ENCODE measurements around the gene C2orf92. TPM values are rescaled to one million over a fixed set of nuclear protein-coding genes. Genes with fewer than 3 reads are reported as not detected.
"Not testable (repeated sequence)": the region's sequence is repeated elsewhere in the genome, so short reads cannot be mapped to it uniquely, and the experiment has no call there.

C2orf92 gene
- total RNA-seq, 1 experiment from 2014 or later = 5.9 TPM

DNA sequence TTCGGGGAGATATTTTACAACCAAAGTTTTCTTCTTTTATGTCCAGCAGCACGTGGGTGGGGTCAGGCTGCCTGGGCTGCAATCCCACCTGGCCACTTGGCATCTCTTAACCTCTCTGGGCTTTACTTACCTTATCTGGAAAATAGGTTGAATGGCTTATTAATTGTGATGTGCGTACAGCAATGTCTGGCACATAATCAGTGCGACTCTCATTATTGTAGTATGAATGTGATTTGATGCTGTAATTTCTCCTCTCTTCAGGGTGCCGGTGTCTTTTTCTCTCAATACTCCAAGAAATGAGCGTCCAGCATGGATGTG, 41.8 kb downstream of the C2orf92 start:
- H3K27me3 ChIP-seq (ENCODE audit: low read length) = no peaks in the 10 kb centered on the region
- H3K9ac ChIP-seq (ENCODE audit: low read length) = no peak overlapping the region
- H3K4me1 ChIP-seq (ENCODE audit: low read length) = no peaks in the 10 kb centered on the region
- no peaks in the 10 kb centered on the region for H3K79me2 ChIP-seq (ENCODE audit: low read length)
- no peaks in the 10 kb centered on the region for H3K9me2 ChIP-seq (replicated peaks; ENCODE audit: insufficient read depth, low read length)
- no peaks in the 10 kb centered on the region for H3K9me3 ChIP-seq (ENCODE audit: low read length)
- no peak overlapping the region for H3K4me2 ChIP-seq (ENCODE audit: low read depth, low read length, poor library complexity, severe bottlenecking)
- H3K36me3 ChIP-seq (ENCODE audit: insufficient read depth, low read length) = no peaks in the 10 kb centered on the region
- DNase-seq = no peak
- H3K4me3 ChIP-seq (ENCODE audit: low read length) = no peak overlapping the region
- H2AFZ ChIP-seq (ENCODE audit: low read length) = no peak overlapping the region
- H4K20me1 ChIP-seq (ENCODE audit: insufficient read depth, low read depth, low read length) = no peaks in the 10 kb centered on the region
- no peak overlapping the region for H3K27ac ChIP-seq (ENCODE audit: low read length)

- H3K27me3 ChIP-seq (ENCODE audit: low read length); H3K4me2 ChIP-seq (ENCODE audit: low read depth, low read length, poor library complexity, severe bottlenecking); H3K9me3 ChIP-seq (ENCODE audit: low read length); H3K9ac ChIP-seq (ENCODE audit: low read length); H3K4me1 ChIP-seq (ENCODE audit: low read length); H3K36me3 ChIP-seq (ENCODE audit: insufficient read depth, low read length); H3K79me2 ChIP-seq (ENCODE audit: low read length); H3K4me3 ChIP-seq (ENCODE audit: low read length); H3K27ac ChIP-seq (ENCODE audit: low read length); H2AFZ ChIP-seq (ENCODE audit: low read length); H4K20me1 ChIP-seq (ENCODE audit: insufficient read depth, low read depth, low read length); DNase-seq; H3K9me2 ChIP-seq (replicated peaks; ENCODE audit: insufficient read depth, low read length): not testable (repeated sequence)
These were observed 42.7 kb downstream of the C2orf92 start for GRCh38 chr2:97712175-97712574.

- no peak overlapping the region for H3K9ac ChIP-seq (ENCODE audit: low read length)
These were observed 43.3 kb downstream of the C2orf92 start for GRCh38 chr2:97712693-97713295.

GRCh38 chr2:97713296-97714083, 44.0 kb downstream of the C2orf92 start, which contains the start of gene ZAP70:
TSS of gene ZAP70 (plus strand) at chr2:97713576. CDS start at chr2:97724037, 10,461 bp downstream.
- H3K9ac ChIP-seq (ENCODE audit: low read length) = no peak within 1 kb of the TSS
- no peaks in the 10 kb centered on the region; the same call in 1 of the 2 replicates for H3K4me1 ChIP-seq (ENCODE audit: low read length)
- H2AFZ ChIP-seq (ENCODE audit: low read length) = no peak within 1 kb of the TSS
- H3K4me3 ChIP-seq (ENCODE audit: low read length) = no peak within 1 kb of the TSS
- H3K36me3 ChIP-seq (ENCODE audit: insufficient read depth, low read length) = no peaks in the 10 kb centered on the region
- no peak for DNase-seq
- no peaks in the 10 kb centered on the region for H3K9me3 ChIP-seq (ENCODE audit: low read length)
- H3K4me2 ChIP-seq (ENCODE audit: low read depth, low read length, poor library complexity, severe bottlenecking) = no peak within 1 kb of the TSS
- no peaks in the 10 kb centered on the region for H3K27me3 ChIP-seq (ENCODE audit: low read length)
- no peaks in the 10 kb centered on the region for H3K79me2 ChIP-seq (ENCODE audit: low read length)
- H3K27ac ChIP-seq (ENCODE audit: low read length) = no peak within 1 kb of the TSS
- no peaks in the 10 kb centered on the region for H3K9me2 ChIP-seq (replicated peaks; ENCODE audit: insufficient read depth, low read length)
- no peaks in the 10 kb centered on the region for H4K20me1 ChIP-seq (ENCODE audit: insufficient read depth, low read depth, low read length)

More at GRCh38 chr2:97712693-97713295, 43.3 kb downstream of the C2orf92 start:
- Histone ChIP-seq H3K9me2 (replicated peaks; ENCODE audit: insufficient read depth, low read length) (no peaks in the 10 kb centered on the region), H3K79me2 (ENCODE audit: low read length) (no peaks in the 10 kb centered on the region), H2AFZ (ENCODE audit: low read length) (no peak overlapping the region), H3K27me3 (ENCODE audit: low read length) (no peaks in the 10 kb centered on the region), H3K4me2 (ENCODE audit: low read depth, low read length, poor library complexity, severe bottlenecking) (no peak overlapping the region), H4K20me1 (ENCODE audit: insufficient read depth, low read depth, low read length) (no peaks in the 10 kb centered on the region), H3K4me3 (ENCODE audit: low read length) (no peak overlapping the region), H3K9me3 (ENCODE audit: low read length) (no peaks in the 10 kb centered on the region), H3K27ac (ENCODE audit: low read length) (no peak overlapping the region), H3K36me3 (ENCODE audit: insufficient read depth, low read length) (no peaks in the 10 kb centered on the region), H3K4me1 (ENCODE audit: low read length) (no peaks in the 10 kb centered on the region)
- no peak for DNase-seq

GRCh38 chr2:97714084-97714949, 44.8 kb downstream of the C2orf92 start:
- H3K4me2 ChIP-seq (ENCODE audit: low read depth, low read length, poor library complexity, severe bottlenecking) = no peak overlapping the region
- no peaks in the 10 kb centered on the region for H4K20me1 ChIP-seq (ENCODE audit: insufficient read depth, low read depth, low read length)
- H3K27me3 ChIP-seq (ENCODE audit: low read length) = no peaks in the 10 kb centered on the region
- H3K79me2 ChIP-seq (ENCODE audit: low read length) = no peaks in the 10 kb centered on the region
- no peaks in the 10 kb centered on the region for H3K36me3 ChIP-seq (ENCODE audit: insufficient read depth, low read length)
- no peak overlapping the region for H3K9ac ChIP-seq (ENCODE audit: low read length)
- peaks cover 3% of the 10 kb centered on the region; the same call in 1 of the 2 replicates for H3K4me1 ChIP-seq (ENCODE audit: low read length)
- no peak overlapping the region for H2AFZ ChIP-seq (ENCODE audit: low read length)
- no peak overlapping the region for H3K27ac ChIP-seq (ENCODE audit: low read length)
- no peaks in the 10 kb centered on the region for H3K9me3 ChIP-seq (ENCODE audit: low read length)
- H3K4me3 ChIP-seq (ENCODE audit: low read length) = no peak overlapping the region
- H3K9me2 ChIP-seq (replicated peaks; ENCODE audit: insufficient read depth, low read length) = no peaks in the 10 kb centered on the region
- DNase-seq = no peak

DNA sequence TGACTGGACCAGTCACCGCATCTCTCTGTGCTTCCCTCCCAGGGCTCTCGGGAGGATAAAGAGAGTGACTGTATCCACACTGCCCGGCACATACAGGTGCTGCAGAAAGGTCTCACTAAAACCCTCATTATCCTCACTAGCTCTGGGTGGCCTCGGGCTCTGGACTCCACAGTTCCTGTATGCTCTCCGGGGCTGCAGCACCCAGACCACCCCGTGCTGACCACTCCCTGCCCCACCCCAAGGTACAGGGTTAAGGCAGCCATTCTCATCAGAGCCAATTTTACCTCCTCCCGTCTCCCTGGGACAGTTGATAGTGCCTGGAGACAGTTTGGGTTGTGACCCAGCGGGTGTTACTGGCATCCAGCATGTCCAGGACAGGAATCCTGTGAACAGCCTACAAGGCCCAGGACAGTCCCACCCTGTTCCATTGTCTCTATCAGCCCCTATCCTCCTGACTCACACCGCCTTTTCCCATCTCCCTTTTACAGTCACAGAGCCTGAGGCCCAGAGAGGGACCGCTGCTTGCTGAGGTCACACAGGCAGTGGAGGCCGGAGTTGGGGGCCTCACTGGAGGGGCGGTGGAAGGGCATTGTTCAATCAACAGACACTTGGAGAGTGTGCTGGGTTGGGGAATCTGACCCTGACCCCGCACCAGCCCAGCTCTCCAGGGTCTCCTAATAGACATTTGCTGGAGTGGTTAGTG, 45.6 kb downstream of the C2orf92 start:
- Histone ChIP-seq H4K20me1 (ENCODE audit: insufficient read depth, low read depth, low read length) (no peaks in the 10 kb centered on the region), H3K4me2 (ENCODE audit: low read depth, low read length, poor library complexity, severe bottlenecking) (no peak overlapping the region), H3K27me3 (ENCODE audit: low read length) (no peaks in the 10 kb centered on the region), H3K36me3 (ENCODE audit: insufficient read depth, low read length) (no peaks in the 10 kb centered on the region), H3K4me3 (ENCODE audit: low read length) (no peak overlapping the region), H3K9me3 (ENCODE audit: low read length) (no peaks in the 10 kb centered on the region), H3K4me1 (ENCODE audit: low read length) (peaks cover 3% of the 10 kb centered on the region; the same call in 1 of the 2 replicates), H3K27ac (ENCODE audit: low read length) (no peak overlapping the region), H3K79me2 (ENCODE audit: low read length) (no peaks in the 10 kb centered on the region), H2AFZ (ENCODE audit: low read length) (no peak overlapping the region), H3K9ac (ENCODE audit: low read length) (no peak overlapping the region), H3K9me2 (replicated peaks; ENCODE audit: insufficient read depth, low read length) (no peaks in the 10 kb centered on the region)
- DNase-seq = no peak

- no peaks in the 10 kb centered on the region for H3K79me2 ChIP-seq (ENCODE audit: low read length)
- H3K4me1 ChIP-seq (ENCODE audit: low read length) = peaks cover 3% of the 10 kb centered on the region; the same call in 1 of the 2 replicates
- no peaks in the 10 kb centered on the region for H3K9me2 ChIP-seq (replicated peaks; ENCODE audit: insufficient read depth, low read length)
- no peaks in the 10 kb centered on the region for H3K27me3 ChIP-seq (ENCODE audit: low read length)
- H2AFZ ChIP-seq (ENCODE audit: low read length) = no peak overlapping the region
- no peaks in the 10 kb centered on the region for H3K36me3 ChIP-seq (ENCODE audit: insufficient read depth, low read length)
- no peak overlapping the region for H3K27ac ChIP-seq (ENCODE audit: low read length)
- H3K9me3 ChIP-seq (ENCODE audit: low read length) = no peaks in the 10 kb centered on the region
- no peak overlapping the region for H3K4me2 ChIP-seq (ENCODE audit: low read depth, low read length, poor library complexity, severe bottlenecking)
- H4K20me1 ChIP-seq (ENCODE audit: insufficient read depth, low read depth, low read length) = no peaks in the 10 kb centered on the region
- no peak overlapping the region for H3K9ac ChIP-seq (ENCODE audit: low read length)
- no peak overlapping the region for H3K4me3 ChIP-seq (ENCODE audit: low read length)
- no peak for DNase-seq
These were observed 46.6 kb downstream of the C2orf92 start for GRCh38 chr2:97715951-97716694.

Data from Karpas-422 (cell line).